Loucy (cell line): Measurements from ENCODE around the gene HTR2B.

ENCODE experiments used
- EZH2phosphoT487 ChIP-seq: fragments of 200-600 bp; IDR thresholded peaks from 2 replicates; pipeline ENCODE4 v1.6.1; 2018; ENCODE audit warnings: antibody characterized with exemption, mild to moderate bottlenecking, moderate library complexity, borderline replicate concordance
- TF ChIP-seq, protein P1 (sequence below): fragments of 200-600 bp; sonication (generic); conservative IDR thresholded peaks from 2 replicates; pipeline ENCODE4 v1.5.1; 2014; ENCODE audit warnings: mild to moderate bottlenecking, antibody characterized with exemption, low read length

- TF ChIP-seq, protein P1, sequence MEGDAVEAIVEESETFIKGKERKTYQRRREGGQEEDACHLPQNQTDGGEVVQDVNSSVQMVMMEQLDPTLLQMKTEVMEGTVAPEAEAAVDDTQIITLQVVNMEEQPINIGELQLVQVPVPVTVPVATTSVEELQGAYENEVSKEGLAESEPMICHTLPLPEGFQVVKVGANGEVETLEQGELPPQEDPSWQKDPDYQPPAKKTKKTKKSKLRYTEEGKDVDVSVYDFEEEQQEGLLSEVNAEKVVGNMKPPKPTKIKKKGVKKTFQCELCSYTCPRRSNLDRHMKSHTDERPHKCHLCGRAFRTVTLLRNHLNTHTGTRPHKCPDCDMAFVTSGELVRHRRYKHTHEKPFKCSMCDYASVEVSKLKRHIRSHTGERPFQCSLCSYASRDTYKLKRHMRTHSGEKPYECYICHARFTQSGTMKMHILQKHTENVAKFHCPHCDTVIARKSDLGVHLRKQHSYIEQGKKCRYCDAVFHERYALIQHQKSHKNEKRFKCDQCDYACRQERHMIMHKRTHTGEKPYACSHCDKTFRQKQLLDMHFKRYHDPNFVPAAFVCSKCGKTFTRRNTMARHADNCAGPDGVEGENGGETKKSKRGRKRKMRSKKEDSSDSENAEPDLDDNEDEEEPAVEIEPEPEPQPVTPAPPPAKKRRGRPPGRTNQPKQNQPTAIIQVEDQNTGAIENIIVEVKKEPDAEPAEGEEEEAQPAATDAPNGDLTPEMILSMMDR, result no peak
- TF ChIP-seq EZH2phosphoT487, result no peak
Measured at GRCh38 chr2:231058761-231059550, 65.9 kb downstream of the HTR2B start.
